HG03565 (cell line): ENCODE measurements around the gene PDZD4.

ENCODE experiments used
- ATAC-seq: cut with Tn5 transposase; IDR thresholded peaks from one replicate; pipeline ENCODE4 v1.9.1; 2021; ENCODE audit warnings: mild to moderate bottlenecking, moderate library complexity; ENCODE audit not compliant: unreplicated experiment

Gene PDZD4

GRCh38 chrX:153829799-153830639 is at the start of gene PDZD4:
PDZD4 (minus strand) TSS chrX:153830544; CDS start chrX:153830298, 246 bp downstream.
- no peak for ATAC-seq

GRCh38 chrX:153879741-153880439 is 49.5 kb upstream of the PDZD4 start:
- ATAC-seq, result no peak

GRCh38 chrX:153878969-153879653 is 48.8 kb upstream of the PDZD4 start:
- no peak for ATAC-seq

GRCh38 chrX:153878345-153878744 is 48.0 kb upstream of the PDZD4 start:
- ATAC-seq, result no peak

GRCh38 chrX:153877571-153878261 is 47.4 kb upstream of the PDZD4 start:
- no peak for ATAC-seq

GRCh38 chrX:153876112-153876491 is 45.8 kb upstream of the PDZD4 start:
- ATAC-seq, result no peak

- ATAC-seq, result no peak
Observed at GRCh38 chrX:153875391-153876111, 45.2 kb upstream of the PDZD4 start.

- ATAC-seq, result no peak
Observed at GRCh38 chrX:153874366-153875125, 44.2 kb upstream of the PDZD4 start.

GRCh38 chrX:153874085-153874365 is 43.7 kb upstream of the PDZD4 start:
- ATAC-seq, result no peak

- ATAC-seq, result no peak
Observed at GRCh38 chrX:153873282-153874084, 43.1 kb upstream of the PDZD4 start.

- no peak for ATAC-seq
Observed at GRCh38 chrX:153871946-153872878, 41.9 kb upstream of the PDZD4 start.

GRCh38 chrX:153871451-153871850 is 41.1 kb upstream of the PDZD4 start:
- no peak for ATAC-seq

GRCh38 chrX:153870791-153871360 is 40.5 kb upstream of the PDZD4 start:
- no peak for ATAC-seq

GRCh38 chrX:153870288-153870690 is 39.9 kb upstream of the PDZD4 start:
- ATAC-seq, result no peak

GRCh38 chrX:153869473-153870287 is 39.3 kb upstream of the PDZD4 start:
- ATAC-seq, result no peak

- ATAC-seq, result no peak
Observed at GRCh38 chrX:153868576-153869472, 38.5 kb upstream of the PDZD4 start.
